Left ventricle myocardium superior (tissue), 1 donor: Measurements from ENCODE around the gene KRT35. TPM values are rescaled to one million over a fixed set of nuclear protein-coding genes. Genes with fewer than 3 reads are reported as not detected.

Experiments
- ATAC-seq: fragments of 200-7000 bp; cut with Tn5 transposase; one replicate; pipeline ENCODE4 v1.9.1; 2020; ENCODE audit warnings: mild to moderate bottlenecking, moderate library complexity
- DNase-seq: peaks from one replicate; pipeline ENCODE4 v3.0.0-alpha.2; 2020
- intact Hi-C: fragments of 100-400 bp; cut with micrococcal nuclease; formaldehyde crosslinking; loops from one replicate; pipeline ENCODE4 v1.11.0; 2022
- total RNA-seq: library from RNA; stranded (reverse); fragmentation: NEBNext Ultra II Directional; extraction: Animal tissue kit (Norgen Biotek cat#: 25700); gene quantifications from one replicate; pipeline ENCODE4 v1.2.1, GENCODE V29; 2021
- donor health status: DM: no; HTN: yes; CAD: no; lungs with severe emphysema.

KRT35 gene
- total RNA-seq, 1 donor from 2014 or later, result not detected

- intact Hi-C loops, result no loop called here
- no peak for DNase-seq
These were observed 10.5 kb upstream of the KRT35 start for GRCh38 chr17:41491476-41491875.

GRCh38 chr17:41490000-41490990 is 9.3 kb upstream of the KRT35 start:
- DNase-seq (no peak), ATAC-seq (no peak)
- intact Hi-C loops, result no loop called here

More at GRCh38 chr17:41491476-41491875, 10.5 kb upstream of the KRT35 start:
- ATAC-seq, result no peak

GRCh38 chr17:41489531-41489930 is 8.6 kb upstream of the KRT35 start, which contains the start of gene KRT36:
Gene KRT36 (minus strand): TSS chr17:41489910. CDS start chr17:41489864, 46 bp downstream.
- intact Hi-C loops, result no loop called here
- no peak for ATAC-seq

GRCh38 chr17:41486809-41487530 is 6.0 kb upstream of the KRT35 start:
- no peak for ATAC-seq
- intact Hi-C loops, result no loop called here
- DNase-seq, result no peak

More at GRCh38 chr17:41489531-41489930, 8.6 kb upstream of the KRT35 start, which contains the start of gene KRT36:
- DNase-seq, result no peak

GRCh38 chr17:41486316-41486715 is 5.4 kb upstream of the KRT35 start:
- DNase-seq (no peak), ATAC-seq (no peak)
- intact Hi-C loops, result no loop called here

GRCh38 chr17:41484920-41485904 is 4.3 kb upstream of the KRT35 start:
- ATAC-seq, result peak; percentile 86
- no peak for DNase-seq
- intact Hi-C loops, result no loop called here

- peak; percentile 42 for ATAC-seq
- intact Hi-C loops, result no loop called here
These were observed 3.3 kb upstream of the KRT35 start for GRCh38 chr17:41483991-41484826.

GRCh38 chr17:41483531-41483930 is 2.6 kb upstream of the KRT35 start:
- intact Hi-C loops, result no loop called here
- DNase-seq, result no peak
- no peak for ATAC-seq

More at GRCh38 chr17:41483991-41484826, 3.3 kb upstream of the KRT35 start:
- no peak for DNase-seq

- ATAC-seq (no peak), DNase-seq (no peak)
- intact Hi-C loops, result no loop called here
These were observed 370 bp downstream of the KRT35 start for GRCh38 chr17:41480581-41480980.

- no peak for ATAC-seq
- intact Hi-C loops, result no loop called here
- DNase-seq, result no peak
These were observed 815 bp downstream of the KRT35 start for GRCh38 chr17:41480136-41480535.

GRCh38 chr17:41478237-41478636 is 2.7 kb downstream of the KRT35 start:
- DNase-seq, result no peak
- ATAC-seq, result no peak
- intact Hi-C loops, result no loop called here

GRCh38 chr17:41476866-41477815 is 3.8 kb downstream of the KRT35 start:
- intact Hi-C loops, result no loop called here
- ATAC-seq (no peak), DNase-seq (no peak)

GRCh38 chr17:41475421-41475820 is 5.5 kb downstream of the KRT35 start:
- peak; percentile 12 for ATAC-seq
- DNase-seq, result no peak
- intact Hi-C loops, result no loop called here

GRCh38 chr17:41474863-41475262 is 6.1 kb downstream of the KRT35 start:
- DNase-seq (no peak), ATAC-seq (peak; percentile 97)
- intact Hi-C loops, result no loop called here

GRCh38 chr17:41468346-41468745 is 12.6 kb downstream of the KRT35 start:
- ATAC-seq (no peak), DNase-seq (no peak)
- intact Hi-C loops, result no loop called here

- intact Hi-C loops, result no loop called here
- DNase-seq (no peak), ATAC-seq (no peak)
These were observed 13.4 kb downstream of the KRT35 start for GRCh38 chr17:41467561-41467960.

GRCh38 chr17:41466988-41467387 is 14.0 kb downstream of the KRT35 start, which contains the start of gene KRT32:
Gene KRT32 (minus strand): TSS chr17:41467386. CDS start chr17:41467325, 61 bp downstream.
- no peak for DNase-seq
- intact Hi-C loops, result no loop called here
- no peak for ATAC-seq
